ENCODE measurements around the gene SPECC1. TPM values are rescaled to one million over a fixed set of nuclear protein-coding genes. Genes with fewer than 3 reads are reported as not detected.

SPECC1 gene
- total and polyA plus RNA-seq, 10 of the 15 experiments (the other 5 are each of a cell fraction or from before 2014, with no cell fraction given): 6.4 to 40.6 (median 23.9) TPM

GRCh38 chr17:20172376-20172775 is 163.2 kb downstream of the SPECC1 start (continued):
- no peak for TF ChIP-seq ATF2 (IDR thresholded peaks at IDR 0.05; ENCODE audit: low read length)

GRCh38 chr17:20173091-20173490 is 163.9 kb downstream of the SPECC1 start:
- ATAC-seq (no peak), DNase-seq (ENCODE audit: low read depth, low spot score) (no peak), FAIRE-seq (no peak)
- Histone ChIP-seq H3K4me1 (ENCODE audit: control insufficient read depth, insufficient read depth, low read length) (peaks cover 3% of the 10 kb centered on the region), H3K4me2 (ENCODE audit: control insufficient read depth, insufficient read depth) (no peak overlapping the region), H3K79me2 (ENCODE audit: control insufficient read depth, insufficient read depth, low read length) (peaks cover 1% of the 10 kb centered on the region; the same call in 1 of the 2 replicates), H3K4me3 (no peak overlapping the region), H4K20me1 (ENCODE audit: control insufficient read depth, insufficient read depth) (no peaks in the 10 kb centered on the region), H3K9me3 (replicated peaks; ENCODE audit: control insufficient read depth, insufficient read depth, low read length) (no peaks in the 10 kb centered on the region), H3K36me3 (ENCODE audit: control insufficient read depth in 2 of 2, insufficient read depth in 2 of 2, low read length in 1 of 2) (no peaks in the 10 kb centered on the region), H2AFZ (ENCODE audit: control insufficient read depth, low read depth, low read length) (no peak overlapping the region), H3K27ac (ENCODE audit: control insufficient read depth, insufficient read depth) (no peak overlapping the region), H3K9ac (ENCODE audit: control insufficient read depth, insufficient read depth, low read length) (no peak overlapping the region), H3K27me3 (replicated peaks in 1 of 2; ENCODE audit: control insufficient read depth in 2 of 2, insufficient read depth in 2 of 2, low read length in 1 of 2) (no peaks in the 10 kb centered on the region)
- WGBS (ENCODE audit: insufficient coverage, insufficient replicate concordance, low lambda C conversion rate, missing lambda C conversion rate): 68% methylated on average over 1 of the region's 1 CpG
- RAD21 ChIA-PET (ENCODE audit: unreplicated experiment): no interaction called here
- POLR2A ChIA-PET: no interaction called here
- CTCF ChIA-PET: interaction anchor here (1.0 kb wide), 1 partner anchor 32 kb away, joined by 3 read pairs; no protein-coding TSS in a partner anchor
- BruUV-seq (replicated peaks): no TSS peak
- SMC1A ChIA-PET (ENCODE audit: uncharacterized antibody, unreplicated experiment): interaction anchor here (1.4 kb wide), 1 partner anchor 43 kb away, joined by 3 read pairs; no protein-coding TSS in a partner anchor
- intact Hi-C loops (cut with micrococcal nuclease; ENCODE audit: unreplicated experiment): no loop called here
- in situ Hi-C loops (cut with MboI): no loop called here
- TF ChIP-seq POLR2AphosphoS5 (IDR thresholded peaks at IDR 0.05; ENCODE audit: low read length): no peak
- TF ChIP-seq SKIL (IDR thresholded peaks at IDR 0.05; ENCODE audit: low read depth, poor library complexity, severe bottlenecking): no peak
- TF ChIP-seq PRDM15 (CRISPR knock-in tag; IDR thresholded peaks at IDR 0.05): no peak
- no peak for TF ChIP-seq MYB (IDR thresholded peaks at IDR 0.05; ENCODE audit: borderline replicate concordance, low read depth, low read length)
- no peak for TF ChIP-seq ZNF274 (IDR thresholded peaks at IDR 0.05; ENCODE audit: insufficient read depth, insufficient read length)
- no peak for TF ChIP-seq EZH2 (IDR thresholded peaks at IDR 0.05; ENCODE audit: borderline replicate concordance, control insufficient read depth, low read depth, low read length)
- no peak for TF ChIP-seq ZSCAN29 (IDR thresholded peaks at IDR 0.05)
- TF ChIP-seq SIX5 (IDR thresholded peaks at IDR 0.05; ENCODE audit: low read depth, low read length, severe bottlenecking): no peak
- TF ChIP-seq FOXM1 (IDR thresholded peaks at IDR 0.05; ENCODE audit: low read depth, low read length): no peak
- no peak for TF ChIP-seq GATAD2B (conservative IDR thresholded peaks at IDR 0.05; ENCODE audit: low read depth)
- TF ChIP-seq BCLAF1 (IDR thresholded peaks at IDR 0.05): no peak
- no peak for TF ChIP-seq IRF4 (IDR thresholded peaks at IDR 0.05; ENCODE audit: low read depth, low read length)
